Measurements from ENCODE around the gene MAP7D1.

The MAP7D1 gene

DNA sequence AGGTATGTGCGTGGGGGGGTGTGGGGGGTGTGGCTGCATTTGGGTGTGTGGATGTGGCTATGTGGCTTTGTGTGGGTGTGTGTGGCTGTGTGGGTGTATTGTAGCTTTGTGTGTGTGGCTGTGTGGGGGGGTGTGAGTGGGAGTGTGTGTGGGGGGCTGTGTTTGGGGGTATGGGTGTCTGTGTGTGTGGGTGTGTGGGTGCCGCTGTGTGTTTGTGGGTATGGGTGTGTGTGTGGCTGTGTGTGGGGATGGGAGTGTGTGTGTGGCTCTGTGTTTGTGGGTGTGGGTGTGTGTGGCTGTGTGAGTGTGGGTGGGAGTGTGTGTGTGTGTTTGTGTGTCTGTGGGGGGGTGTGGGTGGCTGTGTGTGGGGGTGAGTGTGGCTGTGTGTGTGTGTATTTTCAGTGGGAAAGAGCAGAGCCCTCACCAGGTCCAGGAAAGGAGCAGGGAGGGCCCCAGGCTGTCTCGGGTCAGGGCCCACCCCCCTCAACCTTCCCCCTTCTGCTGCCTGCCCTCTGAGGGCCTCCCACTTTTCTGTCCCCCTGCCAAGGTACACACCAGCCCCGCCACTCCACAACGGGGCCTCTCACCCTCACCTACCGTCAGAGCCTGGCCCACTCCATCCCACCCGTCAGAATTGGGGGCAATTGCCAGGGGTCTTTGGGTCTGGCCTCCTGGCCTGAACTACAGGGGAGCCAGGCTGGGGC lies 29.0 kb upstream of the MAP7D1 start:
- no peak for DNase-seq

DNA sequence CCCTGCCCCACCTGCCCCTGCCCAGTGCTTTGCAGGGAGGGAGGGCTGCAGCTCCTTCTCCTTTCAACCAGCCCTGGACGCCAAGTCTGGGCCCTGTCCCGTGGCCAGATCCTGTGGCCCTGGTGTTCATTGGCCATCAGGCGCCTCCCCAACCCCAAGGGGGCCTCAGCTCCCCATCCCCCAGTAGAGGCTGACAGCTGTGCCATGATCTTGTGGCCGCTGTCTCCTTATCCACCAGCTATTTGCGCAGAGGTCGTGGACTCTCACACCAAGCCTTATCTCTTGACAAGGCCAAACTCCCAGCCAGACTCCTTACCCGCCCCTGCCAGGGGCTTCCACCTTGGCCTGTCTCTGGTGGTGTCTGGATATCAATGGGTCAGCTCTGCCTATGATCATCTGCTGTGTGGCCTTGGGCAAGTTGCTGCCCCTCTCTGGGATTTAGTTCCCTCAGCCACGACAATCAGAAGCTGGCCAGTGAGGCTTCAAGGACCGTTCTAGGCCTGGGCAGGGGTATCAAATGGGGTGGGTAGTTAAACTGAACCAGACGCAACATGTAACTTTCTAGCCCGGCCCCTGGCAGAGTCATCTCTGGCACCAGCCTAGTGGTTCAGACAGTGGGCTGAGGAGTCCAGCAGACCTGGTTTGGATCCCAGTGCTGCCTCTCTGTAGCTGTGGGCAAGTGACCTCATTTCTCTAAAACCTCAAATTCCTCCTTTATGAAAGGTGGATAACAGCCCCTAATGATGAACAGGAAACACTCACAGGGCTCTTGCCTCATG lies 27.6 kb upstream of the MAP7D1 start:
- DNase-seq = peak; percentile 44

DNA sequence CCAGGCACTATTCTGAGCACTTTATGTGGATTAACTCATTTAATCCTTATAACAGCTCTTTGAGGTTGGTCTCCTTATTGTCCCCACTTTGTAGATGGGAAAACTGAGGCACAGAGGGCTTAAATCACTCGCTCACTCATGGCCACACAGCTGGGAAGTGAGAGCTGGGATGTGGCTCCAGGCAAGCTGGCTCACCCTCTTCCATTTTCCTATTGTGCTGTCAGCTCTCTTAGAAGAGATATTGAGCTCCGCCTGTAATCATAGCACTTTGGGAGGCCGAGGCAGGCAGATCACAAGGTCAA lies 27.1 kb upstream of the MAP7D1 start:
- DNase-seq = no peak

DNA sequence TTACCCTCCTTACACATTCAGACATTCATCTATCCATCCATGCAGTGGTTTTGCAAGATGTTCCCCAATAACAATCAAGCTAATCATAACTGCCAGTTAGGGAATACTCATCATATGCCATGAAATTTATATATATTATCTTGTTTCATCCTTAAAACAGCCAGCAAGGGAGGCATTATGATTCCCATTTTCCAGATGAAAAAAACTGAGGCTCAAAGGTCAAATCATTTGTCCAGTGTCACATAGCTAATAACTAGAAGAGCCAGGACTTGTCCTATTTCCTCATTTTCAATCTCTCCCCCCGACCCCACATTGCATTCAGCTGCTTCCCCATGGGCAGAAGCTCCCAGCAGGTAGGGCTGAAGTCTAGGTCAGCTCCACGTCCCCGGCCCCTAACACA lies 23.9 kb upstream of the MAP7D1 start:
- DNase-seq = no peak

DNA sequence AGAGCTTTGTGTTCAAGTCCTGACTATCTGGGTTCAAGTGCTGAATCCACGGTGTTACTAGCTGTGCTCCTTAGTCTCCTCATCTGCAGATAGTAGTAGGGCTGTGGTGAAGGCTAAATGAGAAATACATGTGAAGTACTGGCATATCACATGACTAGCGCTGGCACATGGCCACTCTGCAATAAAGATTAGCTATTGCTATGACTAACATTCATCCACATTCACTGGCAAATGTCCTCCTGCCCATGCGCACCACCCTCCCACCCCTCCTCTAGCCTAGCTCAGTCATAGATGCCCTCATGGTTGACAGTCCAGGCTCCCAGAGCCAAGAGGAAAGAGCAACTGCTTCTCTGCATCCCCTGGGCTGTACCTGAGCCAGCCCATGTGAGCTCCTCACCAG lies 22.5 kb upstream of the MAP7D1 start:
- DNase-seq = peak; percentile 92

DNA sequence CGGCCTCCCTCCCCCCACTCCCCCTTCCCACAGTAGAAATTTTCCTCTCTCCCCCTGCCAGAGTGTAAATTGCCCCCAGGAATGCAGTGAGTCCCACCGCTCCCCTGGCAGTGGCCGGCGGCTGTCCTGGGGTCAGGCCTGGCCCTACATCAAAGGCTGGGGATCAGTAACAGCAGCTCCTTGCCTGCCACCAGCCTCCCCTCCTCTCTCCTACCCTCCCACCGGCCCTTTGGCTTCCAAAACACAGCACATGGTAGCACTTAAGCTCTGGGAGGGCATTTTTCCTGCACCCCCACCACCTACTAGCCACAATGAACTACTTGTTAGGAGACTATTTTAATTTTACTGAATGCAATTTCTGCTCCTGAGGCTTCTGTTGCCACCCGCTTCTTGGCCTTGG lies 21.9 kb upstream of the MAP7D1 start:
- DNase-seq = no peak

DNA sequence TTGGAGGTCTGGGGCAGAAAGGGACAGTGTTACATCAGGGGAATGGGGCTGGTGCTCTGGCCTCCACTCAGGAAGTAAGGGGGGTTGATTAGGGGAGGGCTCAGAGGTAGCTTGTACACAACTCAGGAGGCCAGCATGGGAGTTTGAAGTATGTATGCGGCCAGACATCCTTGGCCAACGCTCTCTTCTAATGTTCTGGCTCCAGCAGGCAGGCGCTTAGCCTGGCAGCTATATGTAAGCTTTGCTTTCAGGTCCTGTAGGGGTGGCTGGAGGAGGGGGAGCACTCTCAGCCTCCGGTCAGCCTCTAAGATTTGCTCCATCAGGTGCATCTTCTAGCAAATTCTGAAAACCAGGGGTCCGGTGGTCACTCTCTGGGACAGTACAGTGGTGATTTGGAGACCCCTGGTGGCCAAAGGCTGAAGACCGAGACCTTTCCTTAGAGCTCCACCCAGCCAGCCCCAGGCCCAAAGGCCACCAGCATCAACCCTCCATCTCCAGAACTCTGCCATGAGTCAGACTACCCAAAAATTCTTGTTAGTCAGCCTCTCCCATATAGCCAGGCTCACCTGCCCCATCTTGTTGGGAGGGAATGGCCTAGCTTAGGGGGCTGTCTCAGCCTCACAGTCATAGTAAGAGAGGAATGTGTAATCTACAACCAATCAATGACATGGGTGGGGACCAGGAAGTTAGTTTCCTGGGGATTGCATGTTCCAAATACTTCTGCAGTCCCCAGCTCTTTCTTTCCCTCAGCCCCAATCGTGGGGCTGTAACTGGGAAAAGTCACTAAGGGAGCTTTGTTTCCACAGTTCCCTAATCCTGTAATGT lies 21.2 kb upstream of the MAP7D1 start:
- peak; percentile 77 for DNase-seq

DNA sequence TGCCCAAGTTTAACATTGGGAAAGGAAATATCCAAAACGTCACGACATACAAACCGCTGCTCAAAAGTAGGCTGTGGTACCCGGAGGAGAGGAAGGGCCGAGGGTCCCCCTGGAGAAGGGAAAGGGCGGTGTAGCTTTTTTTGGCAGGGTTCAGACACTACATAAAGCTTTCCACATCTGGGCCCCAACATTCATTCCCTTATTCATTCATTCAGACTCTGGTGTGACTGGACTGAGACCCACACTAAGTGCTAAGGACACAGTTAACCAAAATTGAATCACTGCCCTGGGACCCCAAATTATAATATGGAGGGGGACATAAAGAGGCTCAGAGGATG lies 20.7 kb upstream of the MAP7D1 start:
- no peak for DNase-seq

DNA sequence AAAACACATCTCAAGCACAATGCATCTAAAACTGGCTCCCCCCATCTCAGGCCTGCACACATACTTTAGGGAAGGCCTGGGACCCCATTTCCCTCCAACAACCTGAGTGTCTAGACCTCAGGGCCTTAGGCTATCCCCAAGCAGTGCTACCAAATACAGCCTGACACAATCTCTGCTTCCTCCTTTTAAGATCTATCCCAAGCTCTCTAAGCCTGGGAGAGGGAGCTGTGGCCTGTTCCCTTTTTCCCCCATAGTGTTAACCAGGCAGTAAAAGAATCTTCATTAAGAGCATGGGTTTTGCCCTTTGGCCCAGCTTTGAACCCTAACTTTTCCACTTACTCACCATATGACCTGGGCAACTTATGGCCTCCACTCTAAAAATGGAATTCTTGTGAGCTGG lies 20.2 kb upstream of the MAP7D1 start:
- DNase-seq = no peak

DNA sequence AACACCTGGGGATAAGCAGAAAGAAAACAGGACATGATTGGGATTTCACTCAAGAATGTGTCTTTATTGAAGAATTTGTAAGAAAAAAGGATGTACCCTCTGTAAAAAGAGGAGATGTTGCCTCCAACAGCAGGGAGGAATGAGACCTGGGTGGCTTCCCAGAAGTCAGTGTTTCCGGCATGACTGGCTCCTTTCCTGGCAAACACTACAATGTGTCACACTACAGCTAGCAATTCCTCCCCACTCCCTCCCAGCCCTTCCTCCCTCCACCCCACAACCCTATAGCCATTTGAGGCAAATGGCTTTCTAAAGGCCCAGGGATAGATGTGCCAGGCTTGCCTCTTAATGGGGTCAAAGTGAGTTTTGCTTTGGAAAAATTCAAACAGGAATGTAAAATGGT lies 19.4 kb upstream of the MAP7D1 start:
- DNase-seq = peak; percentile 90

DNA sequence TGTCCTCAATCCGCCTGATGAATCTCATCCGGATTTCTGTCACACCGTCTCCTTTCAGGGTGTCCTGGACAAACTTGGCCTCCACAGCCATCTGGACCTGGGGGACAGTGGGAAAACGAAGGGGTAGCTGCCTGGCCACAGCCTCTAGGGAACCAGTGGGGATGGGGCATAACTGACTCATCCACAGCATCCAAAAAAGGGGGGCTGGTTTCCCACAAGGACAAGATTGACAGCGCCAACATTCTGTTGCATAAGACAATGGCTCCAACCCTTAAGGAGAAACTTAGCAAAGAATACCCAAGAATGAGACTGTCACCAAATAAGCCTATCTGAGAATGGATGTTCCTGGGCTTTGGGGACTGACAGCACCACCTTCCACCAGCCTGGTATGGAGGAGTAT lies 18.7 kb upstream of the MAP7D1 start:
- no peak for DNase-seq

DNA sequence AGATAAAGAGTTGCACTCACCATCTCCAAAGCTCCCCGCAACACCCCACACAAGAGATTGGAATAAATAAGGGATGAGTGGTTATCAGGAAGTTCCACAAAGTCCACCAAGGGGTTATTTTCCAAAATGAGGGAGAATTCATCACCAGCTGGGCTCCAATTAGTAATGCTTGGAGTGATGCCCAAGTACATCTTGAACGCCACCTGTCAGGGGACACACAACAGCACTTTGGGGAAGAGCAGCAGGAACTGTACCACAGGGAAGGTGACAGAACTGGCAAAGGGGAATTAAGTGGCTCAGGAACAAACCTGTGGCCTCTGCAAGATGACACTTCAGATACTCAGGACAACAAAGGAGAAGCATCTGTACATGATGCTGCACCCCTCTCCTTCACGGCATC lies 18.2 kb upstream of the MAP7D1 start:
- no peak for DNase-seq

DNA sequence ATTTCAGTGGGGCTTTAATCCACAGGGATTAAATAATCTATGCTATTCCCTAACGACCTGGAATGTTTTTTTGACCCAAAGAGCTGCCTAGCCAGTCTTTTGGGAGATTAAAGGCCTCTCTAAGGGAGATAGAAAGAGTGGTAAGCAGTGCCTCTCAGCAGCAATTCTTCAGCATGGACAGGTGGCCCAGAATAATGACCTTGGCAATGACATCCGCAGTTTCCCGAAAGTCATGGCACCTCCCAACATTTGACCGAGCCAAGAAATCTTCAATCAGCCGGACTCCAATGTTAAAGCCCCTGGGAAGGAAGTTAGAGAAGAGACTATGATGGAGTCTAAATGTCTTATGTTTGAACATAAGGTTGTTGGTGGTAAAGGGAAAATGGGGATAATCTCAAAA lies 16.4 kb upstream of the MAP7D1 start:
- no peak for DNase-seq

DNA sequence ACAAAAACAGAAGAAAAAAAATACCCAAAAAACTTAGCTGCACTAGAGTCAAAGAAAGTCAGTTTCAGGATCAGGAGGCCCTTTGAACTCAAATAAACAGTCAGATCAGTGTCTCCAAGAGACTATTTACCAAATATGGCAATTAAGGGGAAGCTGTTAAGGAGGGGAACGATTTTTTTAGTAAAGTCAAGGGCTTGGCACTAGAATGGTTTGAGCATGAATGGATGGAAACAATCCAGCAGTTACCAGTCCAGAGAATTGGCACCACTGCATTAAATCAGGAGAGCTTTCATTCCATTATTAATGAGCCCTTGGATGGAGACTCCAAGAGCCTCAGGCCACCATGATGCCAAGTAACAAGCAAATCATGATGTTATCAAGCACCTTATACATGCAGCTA lies 13.8 kb upstream of the MAP7D1 start:
- DNase-seq = no peak

DNA sequence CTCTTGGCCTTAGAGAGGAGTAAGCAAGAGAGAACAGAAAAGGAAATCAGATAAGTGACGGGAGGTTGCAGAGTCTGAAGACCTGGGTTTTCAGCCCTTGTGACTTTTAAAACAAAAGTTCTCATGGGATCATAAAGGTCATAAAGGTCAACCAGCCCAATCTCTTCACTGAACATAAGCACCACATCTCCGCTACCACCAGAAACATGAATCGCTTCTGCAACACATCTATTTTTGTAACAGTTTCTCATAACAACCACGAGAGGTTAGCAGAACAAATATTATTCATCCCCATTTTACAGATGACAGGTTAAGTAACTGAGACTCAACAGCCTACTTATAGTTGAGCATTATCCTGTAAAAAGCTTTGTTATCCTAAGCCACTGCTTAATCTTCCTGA lies 12.5 kb upstream of the MAP7D1 start:
- DNase-seq = no peak

DNA sequence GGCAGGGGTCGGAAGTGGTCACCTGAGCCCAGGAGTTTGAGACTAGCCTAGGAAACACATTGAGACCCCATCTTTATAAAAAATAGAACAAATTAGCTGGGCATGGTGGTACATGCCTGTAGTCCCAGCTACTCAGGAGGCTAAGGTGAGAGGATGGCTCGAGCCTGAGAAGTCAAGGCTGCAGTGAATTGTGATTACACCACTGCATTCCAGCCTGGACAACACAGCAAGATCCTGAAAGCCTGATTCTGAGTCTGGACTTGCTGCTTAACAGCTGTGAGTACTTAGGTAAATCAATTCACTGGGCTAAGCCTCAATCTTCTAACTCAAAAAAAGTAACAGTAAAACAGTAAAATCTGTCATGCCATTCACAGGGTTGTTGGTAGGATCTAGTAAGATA lies 11.5 kb upstream of the MAP7D1 start:
- no peak for DNase-seq

DNA sequence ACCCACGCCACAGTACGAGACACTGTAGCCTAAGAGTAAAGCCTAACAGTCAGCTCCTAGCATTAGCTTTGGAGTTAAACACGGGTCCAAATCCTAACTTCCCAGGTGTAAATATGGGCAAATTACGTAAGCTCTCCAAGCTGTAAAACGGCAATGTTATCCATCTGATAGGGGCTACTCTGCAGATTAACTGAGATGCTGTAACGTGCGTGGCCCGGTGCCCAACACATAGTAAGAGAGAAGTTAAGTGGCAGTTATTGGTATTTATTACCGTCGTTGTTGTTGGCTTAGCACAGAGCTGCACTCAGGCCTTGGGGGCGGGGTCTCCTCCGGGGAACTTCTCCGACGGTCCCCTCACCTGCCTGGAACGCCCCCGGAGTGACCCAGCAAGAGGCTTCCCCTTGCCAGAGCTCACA lies 7.1 kb upstream of the MAP7D1 start:
- no peak for DNase-seq

DNA sequence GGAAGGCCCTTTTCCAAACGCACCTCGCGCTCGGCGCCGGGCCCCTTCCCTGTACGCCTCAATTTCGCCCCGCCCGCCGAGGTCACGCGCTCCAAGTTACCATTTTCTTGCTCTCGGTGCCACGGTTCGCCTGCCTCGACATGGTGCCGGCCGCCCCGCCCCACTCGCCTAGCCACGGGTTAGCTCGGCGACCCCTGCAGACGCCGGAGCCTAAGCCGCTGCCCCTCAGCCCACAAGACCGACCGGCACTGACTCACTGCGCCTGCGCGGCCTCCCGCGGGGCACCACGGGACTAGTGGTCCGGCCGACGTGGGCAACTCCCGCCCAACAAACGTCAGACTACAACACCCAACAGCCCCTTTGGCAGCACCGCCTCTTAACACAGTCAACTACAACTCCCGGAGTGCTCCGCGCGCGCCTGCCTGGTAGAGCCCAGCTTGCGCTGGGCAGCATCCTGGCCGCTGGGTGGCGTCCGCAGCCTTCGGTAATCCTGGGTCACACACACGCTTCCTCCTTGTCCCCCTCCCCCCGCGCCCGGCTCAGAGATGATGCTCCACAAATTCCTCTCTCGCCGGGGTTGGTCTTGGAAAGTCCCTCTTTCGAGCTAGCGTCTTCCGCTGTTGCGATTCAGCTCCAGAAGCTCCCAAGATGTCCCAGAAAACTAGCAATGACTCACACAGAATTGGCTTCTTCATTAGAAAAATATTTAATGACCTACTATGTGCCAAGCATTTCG lies 6.6 kb upstream of the MAP7D1 start, which contains the start of gene TRAPPC3:
Gene TRAPPC3, minus strand, starts transcription at position 250 of the 736 bp plus-strand sequence. Its CDS starts 108 bp downstream, at position 142.
- peak; percentile 100 for DNase-seq

DNA sequence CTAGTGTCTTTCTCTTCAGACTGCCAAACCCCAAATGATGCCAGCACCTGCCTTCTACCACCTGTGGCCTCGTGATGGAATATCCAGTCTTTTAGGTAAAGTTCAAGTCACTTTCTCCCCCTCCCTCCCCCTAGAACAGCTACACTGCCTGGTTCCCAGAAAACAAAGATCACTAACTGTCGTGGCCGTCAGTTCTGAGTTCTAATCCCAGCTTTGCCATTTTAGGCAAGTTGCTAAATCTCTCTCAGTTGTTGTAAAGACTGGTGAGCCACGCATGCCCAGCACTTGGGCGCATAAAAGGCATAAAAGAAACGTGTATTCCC lies 6.0 kb upstream of the MAP7D1 start:
- DNase-seq = no peak

DNA sequence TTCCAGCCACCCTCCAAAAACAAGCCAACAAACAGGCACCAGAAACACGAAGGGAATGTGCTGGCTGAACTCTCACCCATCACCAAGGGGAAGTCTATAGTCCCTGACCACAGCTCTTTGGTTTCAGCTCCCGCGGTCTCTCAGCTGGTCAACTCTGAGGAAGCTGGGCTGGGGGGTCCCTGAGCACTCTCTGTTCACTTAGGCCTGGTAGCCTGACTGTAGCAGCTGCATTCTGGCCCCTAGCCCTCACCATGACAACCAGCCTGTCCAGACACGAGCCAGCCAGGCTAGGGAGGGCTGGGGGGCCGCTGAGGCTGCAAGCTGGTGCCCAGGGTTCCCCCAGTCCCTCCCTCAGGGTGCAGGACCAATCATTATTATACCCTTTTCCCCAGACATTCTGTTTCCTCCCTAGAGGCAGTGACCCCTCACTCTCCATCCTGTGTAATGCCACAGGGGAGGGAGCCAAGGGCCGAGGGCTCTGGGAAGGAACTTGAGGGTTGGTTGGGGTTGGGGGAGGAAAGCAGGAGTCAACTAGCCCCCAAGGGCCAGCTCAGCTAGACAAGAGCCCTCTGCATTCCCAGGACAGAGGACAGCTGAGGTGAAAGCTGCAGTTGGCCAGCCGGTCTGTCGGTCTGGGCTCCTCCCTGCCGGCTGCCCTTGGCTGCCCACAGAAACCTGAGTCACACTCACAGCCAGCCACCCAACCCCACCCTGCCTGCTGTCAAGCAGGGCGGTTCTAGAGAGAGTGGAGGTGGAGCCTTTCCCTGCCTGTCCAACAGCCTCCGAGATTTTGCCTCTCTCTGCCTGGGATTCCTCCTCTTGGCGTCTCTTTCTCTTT lies 5.4 kb upstream of the MAP7D1 start:
- DNase-seq = peak; percentile 98

DNA sequence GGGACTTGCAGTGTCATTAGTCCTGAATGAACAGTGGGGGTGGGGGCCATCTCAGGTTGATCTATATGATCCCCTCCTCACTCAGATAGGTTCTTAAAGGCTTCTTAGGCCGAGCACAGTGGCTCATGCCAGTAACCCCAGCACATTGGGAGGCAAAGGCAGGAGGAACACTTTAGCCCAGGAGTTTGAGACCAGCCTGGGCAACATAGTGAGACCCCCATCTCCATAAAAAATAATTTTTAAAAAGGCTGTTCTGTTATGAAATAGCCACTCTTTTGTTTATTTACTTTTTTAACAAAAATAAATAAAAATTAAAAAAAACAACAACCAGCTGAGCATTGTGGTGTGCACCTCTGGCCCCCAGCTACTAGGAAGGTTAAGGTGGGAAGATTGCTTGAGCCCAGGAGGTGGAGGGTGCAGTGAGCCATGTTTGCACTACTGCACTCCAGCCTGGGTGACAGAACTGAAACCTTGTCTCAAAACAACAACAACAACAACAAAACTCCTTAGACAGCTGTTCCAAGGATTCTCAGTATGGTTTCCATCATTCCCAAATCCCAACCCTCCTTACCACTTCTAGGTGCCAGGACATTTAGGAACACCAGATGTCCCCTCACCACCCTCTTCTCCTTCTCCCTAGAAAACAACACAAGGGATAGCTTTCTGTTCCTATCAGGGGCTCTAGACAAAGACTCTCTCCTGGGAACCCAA lies 4.7 kb upstream of the MAP7D1 start:
- DNase-seq = no peak

DNA sequence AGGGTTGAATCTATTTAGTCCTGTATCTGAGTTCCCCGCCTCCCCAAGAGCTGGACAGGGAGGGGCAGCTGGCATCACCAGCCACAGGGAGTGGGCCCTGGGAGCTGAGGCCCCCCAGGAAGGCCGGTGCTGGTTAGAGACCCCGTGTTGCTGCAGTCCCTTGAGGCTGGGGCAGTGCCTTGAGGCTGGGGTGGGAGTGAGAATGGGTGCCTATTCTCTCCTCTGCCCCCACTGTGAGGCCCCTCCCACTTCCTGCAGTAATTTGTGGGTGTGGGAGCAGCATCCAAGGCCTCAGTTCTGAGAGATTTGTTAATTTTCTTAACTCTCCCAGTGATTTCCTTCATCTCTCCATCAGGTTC lies 4.1 kb upstream of the MAP7D1 start:
- DNase-seq = peak; percentile 40

Data from fibroblast of skin of back (primary cell).